Neural cell (in vitro differentiated cells): ENCODE data around the gene TBC1D16. TPM values are rescaled to one million over a fixed set of nuclear protein-coding genes. Genes with fewer than 3 reads are reported as not detected.

ENCODE experiments used
- H2AFZ ChIP-seq: fragments of 200-600, 300-800 bp; sonication (generic), shearing (Covaris generic); 2 replicates; pipeline ENCODE4 v1.6.0; 2014; ENCODE audit warnings: low read depth, mild to moderate bottlenecking, antibody characterized with exemption, low read length, moderate library complexity
- H3F3A ChIP-seq: fragments of 200-600 bp; shearing (Covaris generic); 2 replicates; pipeline ENCODE4 v1.6.1; 2016; ENCODE audit warnings: mild to moderate bottlenecking, moderate library complexity, mixed read lengths, antibody characterized with exemption, low read length; ENCODE audit not compliant: insufficient read depth, poor library complexity, severe bottlenecking
- H3K27ac ChIP-seq: fragments of 200-600, 300-800 bp; sonication (generic), shearing (Covaris generic); 2 replicates; pipeline ENCODE4 v1.5.1; 2014; ENCODE audit warnings: mild to moderate bottlenecking, low read length, moderate library complexity
- H3K27me3 ChIP-seq: fragments of 300-800, 200-600 bp; sonication (generic), shearing (Covaris generic); 2 replicates; pipeline ENCODE4 v1.6.0; 2014; ENCODE audit warnings: mild to moderate bottlenecking, low read depth, low read length, moderate library complexity; ENCODE audit not compliant: insufficient read depth
- H3K36me3 ChIP-seq: fragments of 300-800, 200-600 bp; sonication (generic), shearing (Covaris generic); 2 replicates; pipeline ENCODE4 v1.5.1; 2014; ENCODE audit warnings: mild to moderate bottlenecking, antibody characterized with exemption, low read length, moderate library complexity; ENCODE audit not compliant: insufficient read depth
- H3K4me2 ChIP-seq: fragments of 300-800, 200-600 bp; sonication (generic), shearing (Covaris generic); 2 replicates; pipeline ENCODE4 v1.6.0; 2014; ENCODE audit warnings: mild to moderate bottlenecking, low read length
- H3K4me3 ChIP-seq: fragments of 300-800, 200-600 bp; sonication (generic), shearing (Covaris generic); 2 replicates; pipeline ENCODE4 v1.5.1; 2014; ENCODE audit warnings: mild to moderate bottlenecking, low read length, moderate library complexity
- H3K79me2 ChIP-seq: fragments of 200-600 bp; shearing (Covaris generic); replicated peaks from 2 replicates; pipeline ENCODE4 v1.6.0; 2014; ENCODE audit warnings: mild to moderate bottlenecking, low read length, moderate library complexity; ENCODE audit not compliant: insufficient read depth
- H3K9ac ChIP-seq: fragments of 300-800, 200-600 bp; sonication (generic), shearing (Covaris generic); 2 replicates; pipeline ENCODE4 v1.6.1; 2016; ENCODE audit warnings: mild to moderate bottlenecking, low read length, mixed read lengths
- H3K9me2 ChIP-seq: fragments of 200-600 bp; shearing (Covaris generic); 2 replicates; pipeline ENCODE4 v1.6.1; 2016; ENCODE audit warnings: mild to moderate bottlenecking, low read length, mixed read lengths; ENCODE audit not compliant: insufficient read depth
- H3K9me3 ChIP-seq: fragments of 200-600, 300-800 bp; sonication (generic), shearing (Covaris generic); 2 replicates; pipeline ENCODE4 v1.6.1; 2016; ENCODE audit warnings: mild to moderate bottlenecking, mixed run types, low read length, moderate library complexity, mixed read lengths
- H4K20me1 ChIP-seq: fragments of 200-600 bp; shearing (Covaris generic); 2 replicates; pipeline ENCODE4 v1.6.1; 2016; ENCODE audit warnings: mild to moderate bottlenecking, mixed run types; ENCODE audit not compliant: insufficient read depth
- CTCF ChIP-seq: fragments of 450-650 bp; IDR thresholded peaks from 2 replicates; pipeline ENCODE4 v1.5.1; 2014; ENCODE audit warnings: antibody characterized with exemption, mild to moderate bottlenecking, moderate library complexity; ENCODE audit not compliant: poor library complexity, severe bottlenecking
- EP300 ChIP-seq: fragments of 450-650 bp; conservative IDR thresholded peaks from 2 replicates; pipeline ENCODE4 v1.6.1; 2014; ENCODE audit warnings: antibody characterized with exemption, mild to moderate bottlenecking, moderate library complexity; ENCODE audit not compliant: poor library complexity, severe bottlenecking
- EZH2 ChIP-seq: fragments of 200-600, 300-800 bp; shearing (Covaris generic), sonication (generic); IDR thresholded peaks from 2 replicates; pipeline ENCODE4 v1.6.1; 2014; ENCODE audit warnings: antibody characterized with exemption, low read length, borderline replicate concordance, mild to moderate bottlenecking; ENCODE audit not compliant: insufficient read depth, poor library complexity, severe bottlenecking
- POLR2AphosphoS5 ChIP-seq: IDR thresholded peaks from 2 replicates; pipeline ENCODE4 v1.6.1; 2012
- RAD21 ChIP-seq: fragments of 450-650 bp; conservative IDR thresholded peaks from 2 replicates; pipeline ENCODE4 v1.6.1; 2014; ENCODE audit warnings: antibody characterized with exemption, mild to moderate bottlenecking, moderate library complexity
- SMC3 ChIP-seq: fragments of 450-650 bp; conservative IDR thresholded peaks from 2 replicates; pipeline ENCODE4 v1.6.1; 2014; ENCODE audit warnings: antibody characterized with exemption, mild to moderate bottlenecking, moderate library complexity; ENCODE audit not compliant: poor library complexity
- TAF1 ChIP-seq: IDR thresholded peaks from 2 replicates; pipeline ENCODE4 v1.6.1; 2012; ENCODE audit warnings: low read depth
- polyA plus RNA-seq: library from polyadenylated mRNA; depleted of rRNA; stranded (reverse); fragments of >200 nt; gene quantifications from 2 replicates; pipeline ENCODE4 v1.2.3, GENCODE V29; 2014
- TF ChIP-seq, protein P1 (sequence below): IDR thresholded peaks from 2 replicates; pipeline ENCODE4 v1.6.1; 2012; ENCODE audit warnings: borderline replicate concordance

Gene TBC1D16
- polyA plus RNA-seq, 1 donor from 2014 or later: 19.8 TPM

- Histone ChIP-seq H3K36me3 (no peaks in the 10 kb centered on the region), H3F3A (no peaks in the 10 kb centered on the region), H3K9ac (no peak overlapping the region), H3K4me2 (no peak overlapping the region), H2AFZ (no peak overlapping the region), H3K27ac (no peak overlapping the region), H3K4me3 (no peak overlapping the region), H3K79me2 (no peaks in the 10 kb centered on the region), H3K9me3 (no peaks in the 10 kb centered on the region), H4K20me1 (no peaks in the 10 kb centered on the region), H3K27me3 (no peaks in the 10 kb centered on the region), H3K9me2 (no peaks in the 10 kb centered on the region)
- no peak for TF ChIP-seq SMC3
- no peak for TF ChIP-seq POLR2AphosphoS5
- TF ChIP-seq EZH2: no peak
- no peak for TF ChIP-seq EP300
- no peak for TF ChIP-seq RAD21
- TF ChIP-seq, protein P1, sequence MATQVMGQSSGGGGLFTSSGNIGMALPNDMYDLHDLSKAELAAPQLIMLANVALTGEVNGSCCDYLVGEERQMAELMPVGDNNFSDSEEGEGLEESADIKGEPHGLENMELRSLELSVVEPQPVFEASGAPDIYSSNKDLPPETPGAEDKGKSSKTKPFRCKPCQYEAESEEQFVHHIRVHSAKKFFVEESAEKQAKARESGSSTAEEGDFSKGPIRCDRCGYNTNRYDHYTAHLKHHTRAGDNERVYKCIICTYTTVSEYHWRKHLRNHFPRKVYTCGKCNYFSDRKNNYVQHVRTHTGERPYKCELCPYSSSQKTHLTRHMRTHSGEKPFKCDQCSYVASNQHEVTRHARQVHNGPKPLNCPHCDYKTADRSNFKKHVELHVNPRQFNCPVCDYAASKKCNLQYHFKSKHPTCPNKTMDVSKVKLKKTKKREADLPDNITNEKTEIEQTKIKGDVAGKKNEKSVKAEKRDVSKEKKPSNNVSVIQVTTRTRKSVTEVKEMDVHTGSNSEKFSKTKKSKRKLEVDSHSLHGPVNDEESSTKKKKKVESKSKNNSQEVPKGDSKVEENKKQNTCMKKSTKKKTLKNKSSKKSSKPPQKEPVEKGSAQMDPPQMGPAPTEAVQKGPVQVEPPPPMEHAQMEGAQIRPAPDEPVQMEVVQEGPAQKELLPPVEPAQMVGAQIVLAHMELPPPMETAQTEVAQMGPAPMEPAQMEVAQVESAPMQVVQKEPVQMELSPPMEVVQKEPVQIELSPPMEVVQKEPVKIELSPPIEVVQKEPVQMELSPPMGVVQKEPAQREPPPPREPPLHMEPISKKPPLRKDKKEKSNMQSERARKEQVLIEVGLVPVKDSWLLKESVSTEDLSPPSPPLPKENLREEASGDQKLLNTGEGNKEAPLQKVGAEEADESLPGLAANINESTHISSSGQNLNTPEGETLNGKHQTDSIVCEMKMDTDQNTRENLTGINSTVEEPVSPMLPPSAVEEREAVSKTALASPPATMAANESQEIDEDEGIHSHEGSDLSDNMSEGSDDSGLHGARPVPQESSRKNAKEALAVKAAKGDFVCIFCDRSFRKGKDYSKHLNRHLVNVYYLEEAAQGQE: no peak
- no peak for TF ChIP-seq CTCF
- no peak for TF ChIP-seq TAF1
Measured at GRCh38 chr17:79983456-79983855, 52.2 kb downstream of the TBC1D16 start.

DNA sequence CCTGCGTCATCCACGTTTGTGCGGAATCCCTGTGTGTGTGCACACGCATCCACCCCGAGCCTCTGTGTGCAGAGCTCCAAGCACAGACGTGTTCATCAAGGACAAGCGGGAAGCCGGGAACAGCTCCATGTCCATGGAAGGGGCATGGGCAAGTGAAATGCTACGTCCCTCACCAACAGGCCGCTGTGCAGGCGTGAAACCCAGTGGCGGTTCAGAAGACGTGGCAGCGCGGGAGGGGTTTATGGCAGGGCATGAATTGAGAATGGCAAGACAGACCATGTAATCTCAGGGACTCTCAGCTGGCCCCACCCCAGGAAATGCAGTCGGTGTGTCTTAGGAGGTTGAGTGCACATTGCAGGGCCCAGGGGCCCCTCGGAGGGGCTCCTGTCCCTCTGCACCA, 52.7 kb downstream of the TBC1D16 start:
- Histone ChIP-seq H2AFZ (no peak overlapping the region), H3K9me3 (no peaks in the 10 kb centered on the region), H3K9ac (no peak overlapping the region), H3F3A (no peaks in the 10 kb centered on the region), H4K20me1 (no peaks in the 10 kb centered on the region), H3K4me3 (no peak overlapping the region), H3K36me3 (no peaks in the 10 kb centered on the region), H3K27ac (no peak overlapping the region), H3K79me2 (no peaks in the 10 kb centered on the region), H3K4me2 (no peak overlapping the region), H3K9me2 (no peaks in the 10 kb centered on the region), H3K27me3 (no peaks in the 10 kb centered on the region)
- no peak for TF ChIP-seq SMC3

- Histone ChIP-seq H3K27me3 (no peaks in the 10 kb centered on the region), H3F3A (no peaks in the 10 kb centered on the region), H3K4me3 (no peak overlapping the region), H2AFZ (no peak overlapping the region), H3K79me2 (no peaks in the 10 kb centered on the region), H3K9me3 (no peaks in the 10 kb centered on the region), H3K27ac (no peak overlapping the region), H3K4me2 (no peak overlapping the region), H3K36me3 (no peaks in the 10 kb centered on the region), H3K9me2 (no peaks in the 10 kb centered on the region), H4K20me1 (no peaks in the 10 kb centered on the region), H3K9ac (no peak overlapping the region)
- TF ChIP-seq POLR2AphosphoS5 (no peak), EZH2 (no peak), CTCF (no peak), SMC3 (no peak), RAD21 (no peak), TAF1 (no peak)
- TF ChIP-seq, protein P1: no peak
Measured at GRCh38 chr17:79981661-79982101, 54.0 kb downstream of the TBC1D16 start.
